AG08395 (cell line): Measurements from ENCODE around the gene KCNIP4.

Source experiments
- DNase-seq: peaks from one replicate; pipeline ENCODE4 v3.0.0; 2012; ENCODE audit warnings: mixed read lengths, low spot score

KCNIP4 gene

DNA sequence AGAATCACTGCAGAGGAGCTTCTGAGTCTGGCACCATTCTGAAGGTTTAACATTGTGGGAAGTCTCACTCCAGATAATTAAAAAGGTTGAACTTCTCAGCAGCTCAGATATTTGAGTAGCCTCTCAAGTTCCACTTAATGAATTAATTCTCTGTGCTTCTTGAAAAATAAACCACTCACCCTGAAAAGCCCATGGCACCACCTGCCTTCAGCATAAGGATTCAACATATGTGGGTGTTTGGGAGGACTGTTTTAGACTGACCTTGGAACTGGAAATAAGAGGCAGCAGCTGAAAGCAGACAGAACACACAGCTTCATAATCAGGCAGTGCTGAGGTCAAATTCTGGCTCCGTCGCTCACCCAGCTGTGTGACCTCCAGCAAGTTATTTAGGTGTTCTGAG lies 100.6 kb downstream of the KCNIP4 start:
- no peak for DNase-seq

DNA sequence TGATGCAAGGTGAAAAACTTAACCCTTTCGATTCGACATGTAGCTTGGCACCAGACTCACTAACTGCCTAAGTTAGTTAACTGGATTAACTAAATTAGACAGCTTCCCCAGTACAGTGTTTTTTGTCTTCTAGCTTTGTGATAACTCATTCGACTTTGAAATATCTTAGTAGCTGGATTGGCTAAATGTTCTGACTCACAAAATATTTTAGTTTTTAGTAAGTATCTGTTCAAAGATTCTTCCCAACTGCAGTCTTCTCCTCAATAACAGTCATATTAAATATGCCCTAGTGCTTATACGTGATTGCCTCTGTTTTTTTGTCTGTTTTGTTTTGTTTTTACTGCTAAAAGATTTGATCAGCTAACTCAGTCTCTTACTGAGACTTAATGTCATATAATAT lies 102.9 kb downstream of the KCNIP4 start:
- DNase-seq: no peak

DNA sequence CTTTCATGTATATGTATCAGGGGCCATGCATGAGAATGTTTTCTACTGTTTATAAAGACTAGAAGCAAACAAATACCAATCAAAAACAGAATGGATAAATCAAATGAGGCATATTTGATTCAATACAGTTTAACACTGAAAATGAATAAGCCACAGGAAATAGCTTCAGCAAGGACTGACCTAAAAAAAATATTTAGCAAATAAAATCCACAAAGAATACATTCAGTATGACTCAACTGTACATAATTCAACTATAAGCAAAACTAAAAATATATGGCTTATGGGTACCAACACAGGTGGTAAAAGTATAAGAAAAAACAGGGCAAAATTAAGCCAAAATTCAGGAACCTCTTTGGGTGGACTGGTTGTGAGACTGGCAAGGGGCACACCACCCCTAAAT lies 112.9 kb downstream of the KCNIP4 start:
- DNase-seq: no peak

DNA sequence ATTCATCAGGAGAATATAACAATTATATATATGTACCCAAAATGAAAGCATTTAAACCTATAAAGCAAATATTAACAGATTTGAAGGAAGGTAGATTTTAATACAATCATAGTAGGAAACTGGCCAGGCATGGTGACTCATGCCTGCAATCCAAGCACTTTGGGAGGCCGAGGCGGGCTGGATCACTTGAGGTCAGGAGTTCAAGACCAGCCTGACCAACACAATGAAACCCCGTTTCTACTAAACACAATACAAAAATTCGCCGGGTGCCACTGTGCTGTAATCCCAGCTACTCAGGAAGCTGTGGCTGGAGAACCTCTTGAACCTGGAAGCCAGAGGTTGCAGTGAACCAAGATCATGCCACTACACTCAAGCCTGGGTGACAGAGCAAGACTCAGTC lies 118.3 kb downstream of the KCNIP4 start:
- no peak for DNase-seq

DNA sequence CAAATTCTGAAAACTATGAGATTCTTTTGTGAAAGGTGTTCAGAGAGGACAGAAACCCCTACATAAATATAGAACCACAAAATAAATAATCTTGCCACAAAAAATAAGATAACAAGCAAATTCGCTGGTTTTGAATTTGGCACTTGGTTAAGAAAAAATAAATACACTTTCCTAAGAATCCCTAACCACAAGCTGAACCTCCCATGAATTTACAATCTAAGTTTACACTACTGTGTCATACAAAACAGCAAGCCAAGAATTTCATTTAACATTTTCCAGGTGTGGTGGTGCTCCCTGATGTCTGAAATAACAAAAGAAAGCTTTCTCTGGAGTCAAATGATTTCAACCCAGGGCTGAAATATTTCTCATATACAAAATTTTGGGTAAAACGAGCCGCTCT lies 121.0 kb downstream of the KCNIP4 start:
- no peak for DNase-seq

DNA sequence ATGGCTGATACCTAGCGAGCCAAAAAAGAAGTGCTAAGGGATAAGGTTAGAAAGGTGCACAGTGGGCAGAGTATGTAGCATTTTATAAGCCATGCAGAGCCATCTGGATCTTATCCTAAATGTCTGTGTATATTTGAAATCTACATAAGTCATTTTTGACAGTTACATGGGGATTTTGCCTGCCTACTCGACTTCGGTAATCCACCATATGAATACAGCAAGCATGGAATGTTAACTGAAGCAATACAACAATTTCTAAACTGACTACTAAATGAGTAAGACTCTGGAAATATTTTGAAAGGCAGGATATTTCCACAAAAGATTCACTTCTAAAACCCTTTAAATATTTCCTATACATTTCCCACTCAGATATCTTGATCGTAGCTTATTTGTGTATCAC lies 122.5 kb downstream of the KCNIP4 start:
- DNase-seq: no peak

DNA sequence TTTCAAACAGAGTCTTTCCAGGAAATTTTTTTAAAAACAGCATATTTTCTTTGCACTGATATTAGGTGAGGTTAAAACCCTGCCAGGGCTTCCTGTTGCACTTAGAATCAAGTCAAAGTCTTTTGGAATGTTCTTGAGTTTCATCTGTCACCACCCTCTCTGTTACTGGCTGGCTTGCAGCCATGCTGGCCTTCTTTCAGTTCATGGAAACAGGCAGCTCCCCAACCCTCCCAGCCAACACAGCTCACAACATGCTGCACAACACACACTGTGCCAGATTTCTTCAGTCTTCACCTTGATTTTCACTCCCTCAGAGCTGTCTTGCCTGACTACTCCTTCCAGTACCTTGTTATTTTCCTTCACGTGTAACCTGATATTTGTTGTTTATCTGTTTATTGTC lies 129.5 kb downstream of the KCNIP4 start:
- DNase-seq: no peak

DNA sequence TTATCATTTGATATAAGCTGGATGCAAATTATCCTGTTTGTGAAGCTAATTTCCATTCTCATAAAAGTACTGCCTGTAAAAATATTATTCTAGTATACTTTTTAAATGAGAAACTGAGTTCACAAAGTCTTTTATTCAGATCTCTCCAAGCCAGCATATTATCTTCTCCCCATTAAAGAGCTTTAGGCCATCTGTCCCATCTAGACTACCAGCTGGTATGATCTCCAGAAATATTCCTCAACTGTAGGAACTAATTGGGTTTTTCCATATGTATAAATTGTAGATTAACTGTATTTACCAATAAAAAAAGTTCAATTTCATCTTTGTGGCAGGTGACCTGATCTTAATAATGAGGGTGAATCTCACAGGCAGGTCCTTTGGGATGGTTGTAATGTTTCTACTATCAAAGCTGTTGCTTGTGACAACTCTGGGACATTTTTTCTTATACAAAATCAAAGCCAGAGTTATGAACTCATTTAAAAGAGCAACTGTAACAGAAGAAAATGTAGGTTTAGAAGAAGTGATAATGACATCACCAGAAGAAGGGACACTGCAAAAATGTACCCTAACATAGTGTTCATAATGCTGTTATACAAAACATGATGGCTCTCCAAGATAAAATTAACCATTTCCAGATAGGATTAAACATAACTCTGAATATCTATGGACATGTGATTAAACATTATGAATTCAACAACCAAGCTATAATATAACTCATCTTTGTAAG lies 132.8 kb downstream of the KCNIP4 start:
- DNase-seq: no peak

DNA sequence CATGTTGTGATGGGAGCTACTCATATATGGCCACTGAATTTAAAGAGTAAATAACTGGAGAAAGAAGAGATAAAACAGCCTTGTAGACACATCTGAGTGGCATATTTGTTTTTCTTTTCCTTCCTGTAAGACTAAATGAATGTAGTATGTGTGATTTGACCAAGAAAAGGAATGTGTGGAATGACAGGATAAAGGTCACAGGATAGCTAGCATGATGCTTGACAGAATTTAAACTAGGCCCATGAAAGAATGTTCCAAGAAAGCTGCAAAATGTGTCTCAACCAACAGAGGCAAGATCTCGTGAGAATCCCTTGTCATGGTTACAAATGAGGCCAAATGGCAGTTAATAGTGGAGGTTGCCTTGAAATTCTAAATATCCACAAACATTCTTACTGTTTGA lies 137.0 kb downstream of the KCNIP4 start:
- no peak for DNase-seq

DNA sequence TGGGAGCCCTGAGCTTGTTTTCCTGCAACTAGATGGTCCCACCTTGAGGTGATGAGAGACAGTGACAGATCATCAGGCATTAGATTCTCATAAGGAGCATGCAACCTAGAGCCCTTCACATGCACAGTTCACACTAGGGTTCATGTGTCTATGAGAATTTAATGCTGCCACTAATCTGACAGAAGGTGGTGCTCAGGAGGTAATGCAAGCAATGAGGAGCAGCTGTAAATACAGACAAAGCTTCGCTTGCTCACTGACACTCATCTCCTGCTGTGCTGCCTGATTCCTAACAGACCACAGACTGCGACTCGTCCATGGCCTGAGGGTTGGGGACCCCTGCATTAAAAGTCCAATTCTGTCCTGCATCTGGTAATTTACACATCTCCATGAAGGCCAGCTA lies 141.6 kb downstream of the KCNIP4 start:
- no peak for DNase-seq

DNA sequence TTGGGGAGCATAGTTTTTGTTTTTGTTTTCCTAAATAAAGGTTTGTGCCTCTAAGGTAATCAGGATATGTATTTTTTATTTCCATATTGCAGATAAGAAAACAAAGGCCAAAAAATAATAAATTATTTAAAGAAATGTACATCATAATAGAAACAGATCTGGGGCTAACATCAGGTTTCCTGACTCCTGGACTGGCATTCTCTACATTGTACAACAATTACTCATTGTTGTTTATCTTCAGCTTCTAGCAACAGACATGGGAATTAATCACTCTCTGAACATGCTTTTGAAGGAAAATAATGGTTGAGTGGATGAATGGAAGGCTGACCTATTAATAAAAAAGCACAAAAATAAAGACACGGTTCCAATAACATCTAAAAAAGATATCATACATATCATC lies 146.2 kb downstream of the KCNIP4 start:
- peak; percentile 22 for DNase-seq

DNA sequence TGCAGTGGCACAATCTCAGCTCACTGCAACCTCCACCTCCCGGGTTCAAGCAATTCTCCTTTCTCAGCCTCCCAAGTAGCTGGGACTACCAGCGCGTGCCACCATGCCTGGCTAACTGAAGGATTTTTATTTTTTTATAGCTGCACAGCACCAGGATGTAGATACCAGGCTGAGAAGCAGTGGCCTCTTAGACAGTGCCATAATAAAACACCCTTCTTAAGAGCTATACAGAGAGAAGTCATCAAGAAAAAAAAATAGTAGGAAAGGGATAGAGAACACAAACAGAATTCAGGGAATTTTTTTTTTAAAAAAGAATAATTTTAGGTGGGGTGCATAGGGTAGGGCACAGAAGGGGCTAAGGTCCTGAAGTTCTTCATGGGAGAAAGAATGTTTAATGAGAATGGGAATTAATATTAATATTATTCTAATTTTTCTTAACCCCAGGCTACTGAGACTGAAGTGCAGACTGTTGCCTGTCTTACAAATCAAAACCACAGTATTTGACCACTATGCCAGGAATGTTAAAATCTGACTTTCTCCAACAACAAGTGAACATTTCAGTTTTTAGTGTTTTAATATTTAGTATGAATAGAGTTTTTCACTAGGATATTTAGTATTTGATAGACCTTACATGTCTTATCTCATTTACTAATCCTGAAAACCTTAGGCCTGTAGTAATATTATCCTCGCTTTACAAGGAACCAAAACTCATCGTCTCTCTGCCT lies 146.7 kb downstream of the KCNIP4 start:
- no peak for DNase-seq

DNA sequence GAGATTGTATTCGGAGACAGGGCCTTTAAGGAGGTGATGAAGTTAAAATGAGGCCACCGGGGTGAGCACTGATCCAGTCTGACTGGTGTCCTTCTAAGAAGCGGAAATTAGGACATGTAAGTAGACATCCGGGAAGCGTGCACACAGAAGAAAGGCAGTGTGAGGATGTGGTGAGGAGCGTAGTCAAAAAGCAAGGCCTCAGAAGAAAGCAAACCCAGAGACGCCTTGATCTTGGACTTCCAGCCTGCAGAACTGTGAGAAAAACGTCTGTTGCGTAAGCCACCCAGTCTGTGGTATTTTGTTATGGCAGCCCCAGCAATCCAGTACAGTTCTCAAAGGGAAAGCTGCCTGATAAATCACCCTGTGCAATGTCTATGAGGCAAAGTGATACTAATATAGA lies 153.5 kb downstream of the KCNIP4 start:
- no peak for DNase-seq

DNA sequence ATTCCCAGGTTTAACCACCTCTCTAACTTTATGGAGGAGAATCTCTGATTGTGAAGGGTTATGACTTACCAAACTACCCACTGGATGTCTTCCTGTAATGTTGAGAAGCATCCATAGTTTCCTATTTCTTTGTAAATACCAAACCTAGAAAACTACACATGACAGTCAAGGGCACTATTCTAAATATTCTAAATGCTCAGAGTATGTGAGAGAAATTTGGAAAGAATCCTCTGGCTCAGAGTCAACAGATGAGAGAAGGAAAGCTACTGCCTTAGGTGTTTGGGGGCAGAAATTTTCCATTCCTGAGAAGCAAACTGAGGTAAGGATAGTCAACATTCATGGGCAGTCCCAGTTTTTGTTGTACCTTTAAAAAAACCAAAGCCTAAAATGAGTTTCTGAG lies 155.8 kb downstream of the KCNIP4 start:
- no peak for DNase-seq

DNA sequence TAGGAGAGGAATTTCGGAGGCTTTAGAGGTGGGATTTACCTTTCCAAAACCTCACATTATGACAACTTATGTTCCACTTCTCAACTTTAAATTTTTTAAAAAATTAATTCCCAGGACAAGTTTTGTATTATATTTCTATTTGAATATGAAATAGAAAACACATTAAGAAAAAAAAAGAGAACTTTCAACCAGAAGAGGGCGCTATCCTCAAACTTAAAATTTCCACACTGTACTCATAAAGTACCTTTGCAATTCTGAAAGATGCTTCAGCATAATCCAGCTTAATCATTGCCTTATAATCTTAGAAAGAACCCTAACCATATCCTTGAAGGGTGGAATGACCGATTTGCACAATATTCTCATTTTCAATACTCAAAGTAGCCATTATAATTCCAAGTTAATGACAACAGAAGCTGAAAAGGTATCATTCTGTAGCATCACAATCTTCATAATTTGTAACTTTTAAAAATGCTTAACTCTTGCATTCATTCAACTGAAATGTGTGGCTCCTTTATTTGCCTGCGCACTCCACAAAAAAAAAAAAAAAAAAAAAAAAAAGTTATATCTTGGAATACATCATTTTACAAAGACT lies 158.0 kb downstream of the KCNIP4 start:
- DNase-seq: no peak

DNA sequence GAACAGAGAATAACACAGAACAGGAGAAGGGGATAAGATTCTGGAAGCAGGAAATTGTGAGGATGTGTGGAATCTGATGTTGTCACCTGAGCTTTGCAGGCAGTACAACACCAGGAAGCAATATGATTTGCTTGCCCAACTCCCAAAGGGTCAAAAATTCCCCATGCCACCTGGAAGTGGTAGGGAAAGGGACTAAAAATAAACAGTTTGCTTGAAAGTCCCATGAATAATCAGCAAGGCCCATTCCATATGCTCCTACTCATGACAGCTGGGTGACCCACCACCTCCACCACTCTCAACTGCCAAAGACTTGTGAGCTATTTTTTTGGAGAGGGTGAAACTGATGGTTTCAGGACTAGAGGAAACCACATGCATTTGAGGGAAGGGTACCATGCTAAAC lies 168.4 kb downstream of the KCNIP4 start:
- DNase-seq: no peak

DNA sequence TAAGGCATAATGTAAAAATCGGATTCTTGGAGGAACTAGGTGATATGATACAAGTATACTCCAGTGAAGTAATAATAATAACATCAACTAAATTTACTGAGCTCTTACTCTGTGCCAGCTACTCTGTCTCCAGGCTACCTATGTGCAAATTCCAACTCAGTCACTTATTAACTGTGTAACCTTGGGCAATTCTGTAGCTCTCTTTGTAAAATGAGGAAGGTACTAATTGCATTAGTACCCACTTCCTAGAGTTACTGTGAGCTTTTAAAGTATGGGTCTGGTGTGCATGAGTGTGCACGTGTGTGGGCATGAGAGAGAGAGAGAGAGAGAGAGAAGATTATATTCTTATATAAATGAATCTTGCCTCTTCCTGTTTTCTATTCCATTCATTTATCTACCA lies 169.9 kb downstream of the KCNIP4 start:
- DNase-seq: no peak

DNA sequence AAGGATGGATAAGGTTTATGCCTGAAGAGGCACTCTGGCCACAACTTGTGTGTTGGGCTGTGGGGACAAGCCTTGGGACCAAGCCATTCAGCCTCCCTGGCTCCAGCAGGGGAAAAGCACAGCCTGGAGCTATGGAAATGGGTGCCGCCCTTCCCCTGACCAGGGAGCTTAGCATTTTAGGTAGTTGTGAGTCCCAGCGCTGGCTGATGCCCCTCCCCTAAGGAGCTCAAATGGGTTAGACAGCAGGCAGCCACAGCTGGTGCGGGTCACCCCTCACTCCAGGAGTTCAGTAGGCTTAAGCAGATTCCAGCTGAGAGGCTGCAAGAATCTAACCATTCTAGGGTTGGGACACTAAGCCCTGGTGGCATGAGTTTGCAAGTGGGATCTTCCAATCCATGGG lies 172.9 kb downstream of the KCNIP4 start:
- DNase-seq: no peak

DNA sequence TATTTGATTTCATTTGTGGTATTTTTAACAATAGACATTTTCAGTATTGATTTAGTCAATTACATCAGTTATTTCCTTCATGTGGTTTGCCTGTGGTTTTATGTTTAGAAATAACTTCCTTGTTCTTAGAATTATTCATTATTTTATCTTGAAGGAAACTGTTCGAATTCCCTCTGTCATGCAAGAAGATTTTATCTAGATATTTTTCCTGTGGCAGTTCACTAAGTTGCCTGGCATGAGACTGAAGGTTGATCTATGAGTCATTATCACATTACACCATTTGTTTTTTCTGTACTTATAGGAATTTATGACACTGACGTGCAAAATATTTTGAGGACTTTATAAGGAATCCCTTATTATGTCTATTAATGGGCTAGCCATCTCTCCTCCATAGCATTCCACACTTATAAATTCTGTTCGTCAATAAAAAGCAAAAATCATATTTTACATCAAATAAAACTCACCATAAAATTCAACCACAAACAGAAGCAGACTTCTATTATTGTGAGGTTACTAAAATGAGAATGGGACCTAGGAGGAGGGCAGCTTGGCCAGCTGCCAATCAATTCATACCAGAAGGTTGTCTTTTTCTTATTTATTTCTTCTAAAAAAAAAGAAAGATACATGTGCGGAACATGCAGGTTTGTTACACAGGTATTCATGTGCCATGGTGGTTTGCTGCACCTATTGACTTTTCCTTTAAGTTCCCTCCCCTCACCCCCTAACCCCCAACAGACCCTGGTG lies 179.0 kb downstream of the KCNIP4 start:
- DNase-seq: no peak

DNA sequence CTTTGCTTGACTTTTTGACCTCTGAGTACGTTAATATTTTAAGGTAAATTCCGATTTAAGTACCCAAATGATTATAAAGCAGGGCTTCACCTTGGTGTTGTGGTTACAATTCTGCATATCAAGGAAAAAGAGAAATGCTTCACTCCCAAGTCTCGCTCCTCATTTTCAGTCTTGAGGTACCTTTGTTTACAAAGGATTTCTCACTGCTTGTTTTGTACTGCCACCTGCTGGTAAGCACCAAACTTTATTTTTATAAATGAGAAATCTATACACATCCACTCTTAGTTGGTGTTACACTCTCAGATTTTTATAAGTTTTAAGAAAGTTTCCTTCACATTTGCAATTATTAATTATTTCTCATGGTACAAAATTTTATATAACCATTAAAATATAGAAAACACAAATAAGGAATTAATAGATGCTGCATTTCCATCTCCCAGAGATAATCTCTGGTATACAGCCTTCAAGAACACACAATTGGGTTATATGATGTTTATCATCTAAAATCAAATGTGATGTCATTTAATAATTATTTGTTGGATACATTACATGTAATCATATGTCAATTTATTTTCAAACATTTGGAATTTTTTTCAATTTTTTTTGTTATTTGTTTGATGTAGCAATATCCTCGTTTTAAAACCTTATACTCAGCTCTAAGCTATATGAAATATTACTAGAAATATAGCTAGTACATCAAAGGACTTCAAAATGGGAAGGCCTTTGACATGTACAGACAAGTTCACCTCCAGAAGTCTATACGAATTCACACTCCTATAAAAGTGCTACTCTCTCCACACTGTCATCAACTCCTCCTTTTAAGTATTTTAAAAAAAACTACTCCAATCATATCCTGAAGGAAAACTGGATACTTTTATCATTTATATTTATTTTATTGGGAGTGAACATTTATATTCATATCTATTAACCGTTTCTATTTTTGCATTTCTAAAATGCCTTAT lies 179.9 kb downstream of the KCNIP4 start:
- peak; percentile 13 for DNase-seq

DNA sequence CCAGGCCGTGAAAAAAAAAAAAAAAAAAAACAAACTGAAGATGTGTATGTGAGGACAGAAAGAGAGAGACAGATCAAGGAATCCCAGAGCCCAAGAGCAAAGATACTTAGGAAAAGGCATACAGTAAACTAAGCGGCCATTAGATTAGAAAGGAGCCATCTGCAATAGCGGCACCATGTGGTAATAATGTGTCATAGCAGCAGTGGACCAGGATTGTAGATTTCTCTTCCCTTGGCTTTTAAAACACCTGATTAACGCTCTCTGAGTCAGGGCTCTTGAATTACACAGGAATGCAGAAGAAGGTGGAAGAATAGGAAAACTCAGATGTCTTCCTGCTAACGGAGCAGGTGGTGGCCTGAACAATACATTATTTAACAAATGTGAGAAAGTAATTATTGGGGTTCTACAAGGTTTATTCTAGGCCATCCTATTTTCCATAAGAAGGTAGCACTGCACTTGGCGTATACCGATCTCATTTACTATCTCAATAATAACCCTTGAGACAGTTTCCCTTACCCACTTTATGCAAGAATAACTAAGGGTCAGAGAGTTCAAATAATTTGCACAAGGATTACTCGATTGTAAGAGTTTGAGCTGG lies 182.7 kb downstream of the KCNIP4 start:
- peak; percentile 50 for DNase-seq
